GM19397 (cell line): ENCODE data around the gene OR51Q1.

Experiments used
- ATAC-seq: cut with Tn5 transposase; IDR thresholded peaks from one replicate; pipeline ENCODE4 v1.9.1; 2021; ENCODE audit warnings: mild to moderate bottlenecking, moderate library complexity; ENCODE audit not compliant: unreplicated experiment

OR51Q1 gene

GRCh38 chr11:5421811-5422210 is at the start of gene OR51Q1:
OR51Q1 (plus strand) TSS chr11:5422111; CDS start chr11:5422201, 90 bp downstream.
- ATAC-seq: no peak

GRCh38 chr11:5380740-5381342 is 41.1 kb upstream of the OR51Q1 start:
- ATAC-seq: peak; percentile 89

- ATAC-seq: no peak
These were observed 38.3 kb upstream of the OR51Q1 start, which contains the start of gene OR51M1 for GRCh38 chr11:5383576-5383975. OR51M1 (plus strand) TSS chr11:5383812; CDS start chr11:5389399, 5,587 bp downstream.

GRCh38 chr11:5384335-5384734 is 37.6 kb upstream of the OR51Q1 start:
- ATAC-seq: no peak

- no peak for ATAC-seq
These were observed 31.7 kb upstream of the OR51Q1 start for GRCh38 chr11:5390210-5390609.

GRCh38 chr11:5394091-5394490 is 27.8 kb upstream of the OR51Q1 start:
- ATAC-seq: no peak

GRCh38 chr11:5398936-5399335 is 23.0 kb upstream of the OR51Q1 start:
- no peak for ATAC-seq

GRCh38 chr11:5405173-5405572 is 16.7 kb upstream of the OR51Q1 start:
- no peak for ATAC-seq

- ATAC-seq: no peak
These were observed 918 bp upstream of the OR51Q1 start for GRCh38 chr11:5420993-5421392.

- no peak for ATAC-seq
These were observed 1.2 kb downstream of the OR51Q1 start for GRCh38 chr11:5423131-5423530.

- no peak for ATAC-seq
These were observed 19.5 kb downstream of the OR51Q1 start, which contains the start of gene OR51I1 for GRCh38 chr11:5441414-5441813. OR51I1 (minus strand) TSS chr11:5441514; CDS start chr11:5441514, 0 bp downstream.

- ATAC-seq: no peak
These were observed 22.0 kb downstream of the OR51Q1 start for GRCh38 chr11:5443835-5444393.

- ATAC-seq: no peak
These were observed 27.1 kb downstream of the OR51Q1 start, which contains the start of gene OR51I2 for GRCh38 chr11:5449023-5449422. OR51I2 (plus strand) TSS chr11:5449323; CDS start chr11:5453489, 4,166 bp downstream.

GRCh38 chr11:5449432-5449831 is 27.5 kb downstream of the OR51Q1 start:
- ATAC-seq: no peak

- ATAC-seq: no peak
These were observed 39.2 kb downstream of the OR51Q1 start for GRCh38 chr11:5460983-5461621.

GRCh38 chr11:5467527-5467926 is 45.6 kb downstream of the OR51Q1 start:
- ATAC-seq: no peak
